DND-41 (cell line): Measurements from ENCODE around the gene ZSWIM8.

Experiments
- ATAC-seq: fragments of 200-7000 bp; cut with Tn5 transposase; 3 replicates; pipeline ENCODE4 v1.9.1; 2021; ENCODE audit warnings: low read depth; ENCODE audit not compliant: insufficient read depth
- DNase-seq: peaks from one replicate; pipeline ENCODE4 v3.0.0-alpha.2; 2020
- H2AFZ ChIP-seq: 2 replicates; pipeline ENCODE4 v1.6.0; 2012; ENCODE audit warnings: low read depth, low read length
- H3K27ac ChIP-seq: 2 replicates; pipeline ENCODE4 v1.5.1; 2012; ENCODE audit warnings: low read length, inconsistent platforms
- H3K27me3 ChIP-seq: fragments of 200-600 bp; sonication (generic); 2 replicates; pipeline ENCODE4 v1.6.0; 2012; ENCODE audit warnings: low read length, mild to moderate bottlenecking, inconsistent platforms; ENCODE audit not compliant: insufficient read depth, poor library complexity
- H3K36me3 ChIP-seq: 2 replicates; pipeline ENCODE4 v1.5.1; 2012; ENCODE audit warnings: low read length, inconsistent platforms; ENCODE audit not compliant: insufficient read depth
- H3K4me1 ChIP-seq: 2 replicates; pipeline ENCODE4 v1.5.1; 2012; ENCODE audit warnings: mild to moderate bottlenecking, low read length; ENCODE audit not compliant: insufficient read depth
- H3K4me2 ChIP-seq: 2 replicates; pipeline ENCODE4 v1.6.0; 2012; ENCODE audit warnings: mild to moderate bottlenecking, moderate library complexity, low read length, inconsistent platforms; ENCODE audit not compliant: insufficient read depth
- H3K4me3 ChIP-seq, 2 experiments: fragments of 200-600 bp in 1 of 2; shearing (Covaris generic) in 1 of 2; 2 replicates each; pipeline ENCODE4 v1.5.1; 2012 to 2016; ENCODE audit warnings: inconsistent platforms in 2 of 2, low read length in 2 of 2, mild to moderate bottlenecking in 2 of 2, low read depth in 1 of 2, moderate library complexity in 1 of 2
- H3K79me2 ChIP-seq: 2 replicates; pipeline ENCODE4 v1.6.0; 2012; ENCODE audit warnings: low read length, inconsistent platforms; ENCODE audit not compliant: insufficient read depth
- H3K9ac ChIP-seq: 2 replicates; pipeline ENCODE4 v1.6.0; 2012; ENCODE audit warnings: low read depth, mild to moderate bottlenecking, inconsistent platforms, low read length, moderate library complexity
- H3K9me3 ChIP-seq: 2 replicates; pipeline ENCODE4 v1.5.1; 2012; ENCODE audit warnings: low read length, moderate library complexity, mild to moderate bottlenecking, inconsistent platforms; ENCODE audit not compliant: insufficient read depth, severe bottlenecking
- H4K20me1 ChIP-seq: 2 replicates; pipeline ENCODE4 v1.6.0; 2012; ENCODE audit warnings: low read length; ENCODE audit not compliant: insufficient read depth
- EZH2 ChIP-seq: IDR thresholded peaks from 3 replicates; pipeline ENCODE4 v1.6.1; 2012; ENCODE audit warnings: borderline replicate concordance, low read depth, mild to moderate bottlenecking, moderate library complexity, low read length, inconsistent platforms; ENCODE audit not compliant: severe bottlenecking
- TF ChIP-seq, protein P1 (sequence below): IDR thresholded peaks from 2 replicates; pipeline ENCODE4 v1.5.1; 2012; ENCODE audit warnings: borderline replicate concordance, low read length, moderate library complexity, mild to moderate bottlenecking; ENCODE audit not compliant: poor library complexity, severe bottlenecking; ENCODE audit errors: extremely low read depth

Gene ZSWIM8

DNA sequence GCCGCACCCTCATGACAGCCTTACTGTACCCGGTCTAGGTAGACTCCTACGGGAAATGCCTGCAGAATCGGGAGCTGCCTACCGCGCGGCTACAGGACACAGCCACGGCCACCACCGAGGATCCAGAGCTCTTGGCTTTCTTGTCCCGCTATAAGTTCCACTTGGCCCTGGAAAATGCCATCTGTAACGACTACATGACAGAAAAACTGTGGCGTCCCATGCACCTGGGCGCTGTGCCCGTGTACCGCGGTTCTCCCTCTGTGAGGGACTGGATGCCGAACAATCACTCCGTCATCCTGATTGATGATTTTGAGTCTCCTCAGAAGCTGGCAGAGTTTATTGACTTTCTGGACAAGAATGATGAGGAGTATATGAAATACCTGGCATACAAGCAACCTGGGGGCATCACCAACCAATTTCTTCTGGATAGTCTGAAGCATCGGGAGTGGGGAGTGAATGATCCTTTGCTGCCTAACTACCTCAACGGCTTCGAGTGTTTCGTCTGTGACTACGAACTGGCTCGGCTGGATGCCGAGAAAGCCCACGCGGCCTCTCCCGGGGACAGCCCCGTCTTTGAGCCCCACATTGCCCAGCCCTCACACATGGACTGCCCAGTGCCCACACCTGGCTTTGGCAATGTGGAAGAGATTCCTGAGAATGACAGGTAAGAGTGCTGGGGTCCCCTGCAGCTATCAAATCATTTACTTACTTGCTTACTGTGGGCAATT lies 12.1 kb upstream of the ZSWIM8 start:
- ATAC-seq (peak; percentile 5; the same call in 1 of the 3 replicates), DNase-seq (no peak)
- peak overlapping the region; percentile 71 for H3K27ac ChIP-seq
- peaks cover 50% of the 10 kb centered on the region for H3K4me1 ChIP-seq
- H3K9me3 ChIP-seq, result no peaks in the 10 kb centered on the region
- H3K36me3 ChIP-seq, result peaks cover 75% of the 10 kb centered on the region
- peaks cover 49% of the 10 kb centered on the region for H3K79me2 ChIP-seq
- H3K27me3 ChIP-seq, result no peaks in the 10 kb centered on the region
- H2AFZ ChIP-seq, result peak overlapping the region; percentile 86
- H4K20me1 ChIP-seq, result peaks cover 3% of the 10 kb centered on the region; the same call in 1 of the 2 replicates
- peak overlapping the region; percentile 63 to 73 for H3K4me3 ChIP-seq
- no peak for TF ChIP-seq EZH2
- TF ChIP-seq, protein P1, sequence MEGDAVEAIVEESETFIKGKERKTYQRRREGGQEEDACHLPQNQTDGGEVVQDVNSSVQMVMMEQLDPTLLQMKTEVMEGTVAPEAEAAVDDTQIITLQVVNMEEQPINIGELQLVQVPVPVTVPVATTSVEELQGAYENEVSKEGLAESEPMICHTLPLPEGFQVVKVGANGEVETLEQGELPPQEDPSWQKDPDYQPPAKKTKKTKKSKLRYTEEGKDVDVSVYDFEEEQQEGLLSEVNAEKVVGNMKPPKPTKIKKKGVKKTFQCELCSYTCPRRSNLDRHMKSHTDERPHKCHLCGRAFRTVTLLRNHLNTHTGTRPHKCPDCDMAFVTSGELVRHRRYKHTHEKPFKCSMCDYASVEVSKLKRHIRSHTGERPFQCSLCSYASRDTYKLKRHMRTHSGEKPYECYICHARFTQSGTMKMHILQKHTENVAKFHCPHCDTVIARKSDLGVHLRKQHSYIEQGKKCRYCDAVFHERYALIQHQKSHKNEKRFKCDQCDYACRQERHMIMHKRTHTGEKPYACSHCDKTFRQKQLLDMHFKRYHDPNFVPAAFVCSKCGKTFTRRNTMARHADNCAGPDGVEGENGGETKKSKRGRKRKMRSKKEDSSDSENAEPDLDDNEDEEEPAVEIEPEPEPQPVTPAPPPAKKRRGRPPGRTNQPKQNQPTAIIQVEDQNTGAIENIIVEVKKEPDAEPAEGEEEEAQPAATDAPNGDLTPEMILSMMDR, result no peak
- peak overlapping the region; percentile 92 for H3K4me2 ChIP-seq
- peak overlapping the region; percentile 72 for H3K9ac ChIP-seq

DNA sequence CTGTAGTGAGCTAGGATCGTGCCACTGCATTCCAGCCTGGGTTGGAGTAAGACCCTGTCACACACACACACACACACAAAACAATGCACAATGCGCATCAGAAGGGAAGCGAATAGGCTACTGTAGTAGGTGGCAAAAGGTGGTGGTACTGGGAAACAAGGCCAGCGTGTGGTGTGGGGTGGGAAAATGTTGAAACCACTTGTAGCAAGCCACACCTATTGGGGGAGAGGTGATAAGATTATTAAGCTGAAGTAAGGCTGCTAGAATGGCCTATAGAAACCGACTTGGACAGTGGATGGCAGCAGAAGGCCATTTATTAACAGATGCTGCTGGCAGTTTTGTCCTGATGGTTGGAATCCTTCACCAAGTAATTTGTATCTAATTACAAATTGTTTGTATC lies 10.8 kb upstream of the ZSWIM8 start:
- Histone ChIP-seq H4K20me1 (peaks cover 3% of the 10 kb centered on the region; the same call in 1 of the 2 replicates), H3K4me1 (peaks cover 53% of the 10 kb centered on the region), H3K36me3 (peaks cover 70% of the 10 kb centered on the region), H3K79me2 (peaks cover 55% of the 10 kb centered on the region), H3K4me2 (peak overlapping the region; percentile 92), H3K9ac (peak overlapping the region; percentile 72; the same call in 1 of the 2 replicates), H3K4me3 (peak overlapping the region in 1 of 2 experiments; percentile 63; a peak in 2 of 4 replicates), H3K27ac (peak overlapping the region; percentile 59; the same call in 1 of the 2 replicates), H3K9me3 (no peaks in the 10 kb centered on the region), H2AFZ (no peak overlapping the region), H3K27me3 (no peaks in the 10 kb centered on the region)
- DNase-seq (no peak), ATAC-seq (no peak)
- no peak for TF ChIP-seq EZH2
- TF ChIP-seq, protein P1, result peak; percentile 31

DNA sequence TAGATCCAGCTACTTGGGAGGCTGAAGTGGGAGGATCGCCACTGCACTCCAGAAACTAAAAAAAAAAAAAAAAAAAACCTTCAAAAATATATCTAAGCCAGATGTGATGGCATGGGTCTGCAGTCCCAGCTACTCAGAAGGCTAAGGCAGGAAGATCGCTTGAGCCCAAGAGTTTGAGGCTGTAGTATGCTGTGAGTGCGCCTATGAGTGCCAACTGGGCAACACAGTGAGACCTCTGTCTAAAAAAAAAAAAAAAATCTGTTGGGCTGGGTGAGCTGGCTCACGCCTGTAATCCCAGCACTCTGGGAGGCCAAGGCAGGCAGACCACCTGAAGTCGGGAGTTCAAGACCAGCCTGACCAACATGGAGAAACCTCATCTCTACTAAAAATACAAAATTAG lies 6.4 kb upstream of the ZSWIM8 start:
- no peak for TF ChIP-seq EZH2
- TF ChIP-seq, protein P1, result no peak
- Histone ChIP-seq H3K4me3 (no peak overlapping the region), H3K4me1 (peaks cover 64% of the 10 kb centered on the region), H3K9ac (no peak overlapping the region), H3K27ac (no peak overlapping the region), H3K4me2 (no peak overlapping the region), H2AFZ (no peak overlapping the region), H3K79me2 (peaks cover 86% of the 10 kb centered on the region), H3K36me3 (peaks cover 50% of the 10 kb centered on the region), H3K9me3 (no peaks in the 10 kb centered on the region), H3K27me3 (no peaks in the 10 kb centered on the region), H4K20me1 (peaks cover 5% of the 10 kb centered on the region; the same call in 1 of the 2 replicates)
- no peak for DNase-seq
- ATAC-seq, result no peak
